ENCODE data around the gene BICD2. TPM values are rescaled to one million over a fixed set of nuclear protein-coding genes. Genes with fewer than 3 reads are reported as not detected.

Gene BICD2
- total RNA-seq, 4 donors from 2014 or later, result 36.2 to 46.7 (median 41.6) TPM

GRCh38 chr9:92661743-92662142, 102.9 kb downstream of the BICD2 start:
- peaks cover 0 to 36% (median 0%) of the 10 kb centered on the region in 3 donors for H3K36me3 ChIP-seq
- no peak overlapping the region for H3K4me3 ChIP-seq
- DNase-seq (ENCODE audit: low spot score in 2 of 2), result no peak
- no peaks in the 10 kb centered on the region for H3K27me3 ChIP-seq
- 88 to 92% methylated on average over 4 of the region's 4 CpGs for WGBS, 2 donors
- no peak overlapping the region for H3K27ac ChIP-seq
- TF ChIP-seq CTCF (IDR thresholded peaks at IDR 0.05) (no peak), POLR2A (IDR thresholded peaks at IDR 0.05) (no peak), EP300 (IDR thresholded peaks at IDR 0.05) (no peak)
- H3K4me1 ChIP-seq, result peaks cover 0 to 45% (median 0%) of the 10 kb centered on the region in 4 donors
- no peaks in the 10 kb centered on the region for H3K9me3 ChIP-seq

Other genes with a start within 250 kb of the BICD2 start
- gene ECM2, start 228.8 kb downstream of the BICD2 start, total RNA-seq, result 10 to 100 TPM; 15.9 to 59.0 (median 53.6) TPM
- gene IPPK, start 94.7 kb downstream of the BICD2 start, total RNA-seq, result 10 to 100 TPM in 2 of 4 donors, 1 to 10 TPM in 2; 8.0 to 18.8 (median 11.0) TPM
- gene ZNF484, start 113.2 kb upstream of the BICD2 start, total RNA-seq, result 10 to 100 TPM; 12.6 to 17.4 (median 16.2) TPM
- gene FGD3, start 182.7 kb upstream of the BICD2 start, total RNA-seq, result 10 to 100 TPM in 1 of 4 donors, 1 to 10 TPM in 3; 6.7 to 13.8 (median 7.3) TPM

All from tibial nerve (tissue), 4 donors.